Spleen (tissue), 7 donors: ENCODE measurements around the gene PRKCZ.

ENCODE experiments used
- POLR2A ChIP-seq, 3 donors: fragments of 450-650 bp; IDR thresholded peaks; one replicate each; pipeline ENCODE4 v1.5.1; 2017; ENCODE audit warnings: antibody characterized with exemption in 3 of 3, mild to moderate bottlenecking in 1 of 3
- POLR2AphosphoS5 ChIP-seq, 3 donors: sonication (generic); formaldehyde crosslinking; IDR thresholded peaks; one replicate each; pipeline ENCODE4 v1.5.1; 2017; ENCODE audit warnings: antibody characterized with exemption in 3 of 3
- TF ChIP-seq, protein P1 (sequence below), 11 experiments: fragments of 200-600 bp in 7 of 11; fragments of 450-650 bp in 4 of 11; sonication (generic) in 4 of 11; IDR thresholded peaks in 8 of 11; conservative IDR thresholded peaks in 3 of 11; 1 replicate in 7 of 11; 2 replicates in 4 of 11; pipeline versions ENCODE4 v1.4.0 to v1.8.0; 2016 to 2021; ENCODE audit warnings: antibody characterized with exemption in 11 of 11, inconsistent platforms in 4 of 11, mild to moderate bottlenecking in 1 of 11
- donor health status: DM: no; HTN: no; CAD: no; lungs with moderate emphysema.
- donor health status: DM: no; HTN: no; CAD: no.
- donor health status: DM: no; HTN: no; CAD: no.

DNA sequence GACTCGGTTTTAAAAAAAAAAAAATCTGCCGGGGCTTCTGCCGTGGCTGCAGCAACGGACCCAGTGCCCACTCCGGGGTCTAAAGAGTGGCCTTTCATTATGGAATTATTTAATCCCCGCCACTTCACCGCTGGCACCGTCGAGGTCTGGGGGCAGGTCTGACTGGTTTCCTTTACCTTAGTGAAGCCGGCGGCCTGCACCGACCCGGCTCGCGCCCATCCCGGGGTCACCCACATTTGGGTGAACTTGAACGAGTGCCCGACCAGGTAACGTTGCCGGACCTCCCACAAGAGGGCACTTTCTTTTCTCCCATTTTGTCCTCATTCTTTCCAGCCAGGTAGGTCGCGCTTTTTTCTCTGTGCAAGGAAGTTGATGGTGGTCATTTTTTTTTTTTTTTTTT lies 4.3 kb downstream of the PRKCZ start:
- TF ChIP-seq, protein P1, sequence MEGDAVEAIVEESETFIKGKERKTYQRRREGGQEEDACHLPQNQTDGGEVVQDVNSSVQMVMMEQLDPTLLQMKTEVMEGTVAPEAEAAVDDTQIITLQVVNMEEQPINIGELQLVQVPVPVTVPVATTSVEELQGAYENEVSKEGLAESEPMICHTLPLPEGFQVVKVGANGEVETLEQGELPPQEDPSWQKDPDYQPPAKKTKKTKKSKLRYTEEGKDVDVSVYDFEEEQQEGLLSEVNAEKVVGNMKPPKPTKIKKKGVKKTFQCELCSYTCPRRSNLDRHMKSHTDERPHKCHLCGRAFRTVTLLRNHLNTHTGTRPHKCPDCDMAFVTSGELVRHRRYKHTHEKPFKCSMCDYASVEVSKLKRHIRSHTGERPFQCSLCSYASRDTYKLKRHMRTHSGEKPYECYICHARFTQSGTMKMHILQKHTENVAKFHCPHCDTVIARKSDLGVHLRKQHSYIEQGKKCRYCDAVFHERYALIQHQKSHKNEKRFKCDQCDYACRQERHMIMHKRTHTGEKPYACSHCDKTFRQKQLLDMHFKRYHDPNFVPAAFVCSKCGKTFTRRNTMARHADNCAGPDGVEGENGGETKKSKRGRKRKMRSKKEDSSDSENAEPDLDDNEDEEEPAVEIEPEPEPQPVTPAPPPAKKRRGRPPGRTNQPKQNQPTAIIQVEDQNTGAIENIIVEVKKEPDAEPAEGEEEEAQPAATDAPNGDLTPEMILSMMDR (IDR thresholded peaks at IDR 0.05 in 8 of 11, conservative IDR thresholded peaks at IDR 0.05 in 3 of 11): no peak
- TF ChIP-seq POLR2A (IDR thresholded peaks at IDR 0.05) (no peak), POLR2AphosphoS5 (IDR thresholded peaks at IDR 0.05) (no peak)
